ENCODE data around the gene PIERCE2.

Gene PIERCE2

GRCh38 chr15:55402707-55403106, 5.6 kb upstream of the PIERCE2 start:
- TF ChIP-seq YY1 (IDR thresholded peaks at IDR 0.05; ENCODE audit: low read depth), result no peak
- no peak for TF ChIP-seq TAF1 (IDR thresholded peaks at IDR 0.05; ENCODE audit: low read depth)
- TF ChIP-seq EGR1 (IDR thresholded peaks at IDR 0.05), result no peak
- TF ChIP-seq CEBPB (IDR thresholded peaks at IDR 0.05), result no peak
- TF ChIP-seq ZBTB7A (IDR thresholded peaks at IDR 0.05; ENCODE audit: low read depth), result no peak
- TF ChIP-seq, protein P1, sequence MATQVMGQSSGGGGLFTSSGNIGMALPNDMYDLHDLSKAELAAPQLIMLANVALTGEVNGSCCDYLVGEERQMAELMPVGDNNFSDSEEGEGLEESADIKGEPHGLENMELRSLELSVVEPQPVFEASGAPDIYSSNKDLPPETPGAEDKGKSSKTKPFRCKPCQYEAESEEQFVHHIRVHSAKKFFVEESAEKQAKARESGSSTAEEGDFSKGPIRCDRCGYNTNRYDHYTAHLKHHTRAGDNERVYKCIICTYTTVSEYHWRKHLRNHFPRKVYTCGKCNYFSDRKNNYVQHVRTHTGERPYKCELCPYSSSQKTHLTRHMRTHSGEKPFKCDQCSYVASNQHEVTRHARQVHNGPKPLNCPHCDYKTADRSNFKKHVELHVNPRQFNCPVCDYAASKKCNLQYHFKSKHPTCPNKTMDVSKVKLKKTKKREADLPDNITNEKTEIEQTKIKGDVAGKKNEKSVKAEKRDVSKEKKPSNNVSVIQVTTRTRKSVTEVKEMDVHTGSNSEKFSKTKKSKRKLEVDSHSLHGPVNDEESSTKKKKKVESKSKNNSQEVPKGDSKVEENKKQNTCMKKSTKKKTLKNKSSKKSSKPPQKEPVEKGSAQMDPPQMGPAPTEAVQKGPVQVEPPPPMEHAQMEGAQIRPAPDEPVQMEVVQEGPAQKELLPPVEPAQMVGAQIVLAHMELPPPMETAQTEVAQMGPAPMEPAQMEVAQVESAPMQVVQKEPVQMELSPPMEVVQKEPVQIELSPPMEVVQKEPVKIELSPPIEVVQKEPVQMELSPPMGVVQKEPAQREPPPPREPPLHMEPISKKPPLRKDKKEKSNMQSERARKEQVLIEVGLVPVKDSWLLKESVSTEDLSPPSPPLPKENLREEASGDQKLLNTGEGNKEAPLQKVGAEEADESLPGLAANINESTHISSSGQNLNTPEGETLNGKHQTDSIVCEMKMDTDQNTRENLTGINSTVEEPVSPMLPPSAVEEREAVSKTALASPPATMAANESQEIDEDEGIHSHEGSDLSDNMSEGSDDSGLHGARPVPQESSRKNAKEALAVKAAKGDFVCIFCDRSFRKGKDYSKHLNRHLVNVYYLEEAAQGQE (IDR thresholded peaks at IDR 0.05; ENCODE audit: low read depth), result no peak
- no peak for TF ChIP-seq CREB1 (IDR thresholded peaks at IDR 0.05; ENCODE audit: low read depth)
- no peak for TF ChIP-seq NFIC (IDR thresholded peaks at IDR 0.05)
- TF ChIP-seq, protein P2, sequence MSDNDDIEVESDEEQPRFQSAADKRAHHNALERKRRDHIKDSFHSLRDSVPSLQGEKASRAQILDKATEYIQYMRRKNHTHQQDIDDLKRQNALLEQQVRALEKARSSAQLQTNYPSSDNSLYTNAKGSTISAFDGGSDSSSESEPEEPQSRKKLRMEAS (IDR thresholded peaks at IDR 0.05), result no peak
- no peak for TF ChIP-seq FOXM1 (IDR thresholded peaks at IDR 0.05; ENCODE audit: borderline replicate concordance, low read depth)
- TF ChIP-seq TCF12 (IDR thresholded peaks at IDR 0.05; ENCODE audit: low read depth), result no peak
- TF ChIP-seq RAD21 (IDR thresholded peaks at IDR 0.05; ENCODE audit: low read depth), result no peak

DNA sequence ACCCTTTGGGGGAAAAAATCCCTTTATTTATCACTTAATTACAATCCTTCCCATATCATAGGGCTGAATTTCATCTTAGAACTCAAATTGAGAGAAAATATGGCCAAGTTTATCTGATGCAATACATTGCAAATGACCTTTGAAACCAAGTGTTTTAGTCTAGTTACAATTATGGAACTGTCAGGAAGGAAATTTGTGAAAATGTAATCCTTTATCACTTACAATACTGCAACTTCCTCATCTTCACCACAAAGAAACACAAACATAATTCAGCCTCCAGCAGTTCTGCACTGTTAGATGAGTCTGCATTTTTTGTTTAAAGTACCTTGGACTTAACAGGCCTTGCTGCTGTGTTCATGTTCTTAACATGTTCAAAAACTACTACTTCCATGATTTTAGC, 4.8 kb upstream of the PIERCE2 start:
- no peak for TF ChIP-seq TCF12 (IDR thresholded peaks at IDR 0.05; ENCODE audit: low read depth)
- no peak for TF ChIP-seq CEBPB (IDR thresholded peaks at IDR 0.05)
- TF ChIP-seq, protein P3, sequence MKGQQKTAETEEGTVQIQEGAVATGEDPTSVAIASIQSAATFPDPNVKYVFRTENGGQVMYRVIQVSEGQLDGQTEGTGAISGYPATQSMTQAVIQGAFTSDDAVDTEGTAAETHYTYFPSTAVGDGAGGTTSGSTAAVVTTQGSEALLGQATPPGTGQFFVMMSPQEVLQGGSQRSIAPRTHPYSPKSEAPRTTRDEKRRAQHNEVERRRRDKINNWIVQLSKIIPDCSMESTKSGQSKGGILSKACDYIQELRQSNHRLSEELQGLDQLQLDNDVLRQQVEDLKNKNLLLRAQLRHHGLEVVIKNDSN (IDR thresholded peaks at IDR 0.05), result no peak
- TF ChIP-seq RAD21 (IDR thresholded peaks at IDR 0.05; ENCODE audit: low read depth), result no peak
- TF ChIP-seq NFIC (IDR thresholded peaks at IDR 0.05), result no peak
- no peak for TF ChIP-seq FOXM1 (IDR thresholded peaks at IDR 0.05; ENCODE audit: borderline replicate concordance, low read depth)
- TF ChIP-seq, protein P2 (IDR thresholded peaks at IDR 0.05), result no peak
- TF ChIP-seq YY1 (IDR thresholded peaks at IDR 0.05; ENCODE audit: low read depth), result no peak
- TF ChIP-seq EP300 (IDR thresholded peaks at IDR 0.05; ENCODE audit: borderline replicate concordance), result no peak
- TF ChIP-seq EGR1 (IDR thresholded peaks at IDR 0.05), result no peak
- TF ChIP-seq TEAD4 (IDR thresholded peaks at IDR 0.05), result no peak
- TF ChIP-seq CREB1 (IDR thresholded peaks at IDR 0.05; ENCODE audit: low read depth), result no peak

DNA sequence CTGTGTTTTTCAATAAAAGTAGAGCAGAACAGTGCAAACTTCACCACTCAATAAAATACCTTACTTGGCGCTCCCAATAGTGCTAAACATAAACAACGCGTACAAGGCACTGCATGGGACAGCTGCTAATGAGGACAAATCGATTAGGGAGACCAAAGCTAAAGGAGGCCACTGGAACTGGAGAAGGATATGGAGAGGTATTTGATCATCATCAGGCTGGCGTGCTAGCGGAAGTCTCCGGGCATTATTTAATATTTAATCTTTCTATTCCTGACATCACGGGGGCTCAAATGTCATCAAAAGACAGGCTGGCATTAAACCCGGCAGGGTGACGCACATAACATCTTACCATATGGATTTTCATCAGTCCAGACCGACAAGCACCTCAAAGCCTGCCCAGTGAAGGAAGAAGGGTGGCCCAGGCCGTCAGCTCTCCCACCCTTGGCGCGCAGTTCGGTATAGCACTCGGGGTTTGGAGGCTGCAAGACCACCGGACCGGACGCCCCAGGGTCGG, 740 bp upstream of the PIERCE2 start:
- no peak for TF ChIP-seq NFIC (IDR thresholded peaks at IDR 0.05)
- TF ChIP-seq, protein P3 (IDR thresholded peaks at IDR 0.05), result no peak
- TF ChIP-seq, protein P2 (IDR thresholded peaks at IDR 0.05), result no peak
- no peak for TF ChIP-seq ZBTB7A (IDR thresholded peaks at IDR 0.05; ENCODE audit: low read depth)
- no peak for TF ChIP-seq EGR1 (IDR thresholded peaks at IDR 0.05)
- TF ChIP-seq TEAD4 (IDR thresholded peaks at IDR 0.05), result no peak
- no peak for TF ChIP-seq CREB1 (IDR thresholded peaks at IDR 0.05; ENCODE audit: low read depth)
- no peak for TF ChIP-seq RAD21 (IDR thresholded peaks at IDR 0.05; ENCODE audit: low read depth)
- TF ChIP-seq EP300 (IDR thresholded peaks at IDR 0.05; ENCODE audit: borderline replicate concordance), result no peak
- TF ChIP-seq TAF1 (IDR thresholded peaks at IDR 0.05; ENCODE audit: low read depth), result no peak
- no peak for TF ChIP-seq FOXM1 (IDR thresholded peaks at IDR 0.05; ENCODE audit: borderline replicate concordance, low read depth)

DNA sequence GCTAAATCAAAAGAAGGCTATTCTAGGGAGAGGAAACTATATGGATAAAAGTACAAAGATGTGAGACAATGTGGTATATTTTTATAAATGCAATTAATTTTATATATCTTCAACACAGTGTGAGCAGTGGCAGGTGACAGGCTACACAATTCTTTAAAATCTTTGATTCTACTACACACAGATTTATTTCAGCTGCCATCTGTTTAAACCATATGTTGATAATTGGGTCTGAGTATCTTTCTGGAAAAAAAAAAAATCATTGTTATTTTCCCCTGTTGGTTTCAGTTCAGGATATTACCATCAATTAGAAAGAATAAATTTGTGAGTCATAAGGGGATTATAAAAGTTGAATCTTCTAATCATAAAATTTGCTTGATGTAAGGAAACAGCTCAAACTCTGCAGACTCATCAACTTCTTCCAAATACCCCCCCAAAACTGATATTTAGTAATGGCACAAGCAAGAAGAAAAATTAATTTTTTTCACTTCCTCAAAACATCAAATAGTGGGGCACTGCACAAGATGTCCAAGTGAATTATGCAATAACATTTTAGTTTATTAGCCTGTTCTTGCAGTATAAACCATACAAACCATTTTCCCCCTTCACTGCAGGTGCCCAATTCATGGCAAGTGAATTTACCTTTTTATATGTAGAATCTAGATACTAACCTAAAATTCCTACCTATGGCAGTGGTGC, 12.0 kb downstream of the PIERCE2 start:
- TF ChIP-seq CEBPB (IDR thresholded peaks at IDR 0.05) (no peak), FOXM1 (IDR thresholded peaks at IDR 0.05; ENCODE audit: borderline replicate concordance, low read depth) (no peak), EGR1 (IDR thresholded peaks at IDR 0.05) (no peak), EP300 (IDR thresholded peaks at IDR 0.05; ENCODE audit: borderline replicate concordance) (no peak), CREB1 (IDR thresholded peaks at IDR 0.05; ENCODE audit: low read depth) (no peak), ZBTB7A (IDR thresholded peaks at IDR 0.05; ENCODE audit: low read depth) (no peak), TAF1 (IDR thresholded peaks at IDR 0.05; ENCODE audit: low read depth) (no peak), RAD21 (IDR thresholded peaks at IDR 0.05; ENCODE audit: low read depth) (no peak), TCF12 (IDR thresholded peaks at IDR 0.05; ENCODE audit: low read depth) (no peak), NFIC (IDR thresholded peaks at IDR 0.05) (no peak), YY1 (IDR thresholded peaks at IDR 0.05; ENCODE audit: low read depth) (no peak), TEAD4 (IDR thresholded peaks at IDR 0.05) (no peak)
- TF ChIP-seq, protein P2 (IDR thresholded peaks at IDR 0.05), result no peak
- TF ChIP-seq, protein P3 (IDR thresholded peaks at IDR 0.05), result no peak
- TF ChIP-seq, protein P1 (IDR thresholded peaks at IDR 0.05; ENCODE audit: low read depth), result no peak

All from Ishikawa (cell line).